ENCODE results near the gene BNC1.

The BNC1 gene

GRCh38 chr15:83287541-83288027 is 3.1 kb upstream of the BNC1 start:
- no peak for DNase-seq (ENCODE audit: low read depth)
- no peak for TF ChIP-seq POLR2A (IDR thresholded peaks at IDR 0.05; ENCODE audit: extremely low read depth, insufficient read length)
- TF ChIP-seq MAX (IDR thresholded peaks at IDR 0.05; ENCODE audit: low read depth, low read length): no peak
- no peak for TF ChIP-seq CTCF (IDR thresholded peaks at IDR 0.05; ENCODE audit: low read depth, low read length)
- TF ChIP-seq MYC (IDR thresholded peaks at IDR 0.05; ENCODE audit: low read depth, low read length): no peak
- no peak overlapping the region for H3K4me3 ChIP-seq (ENCODE audit: low read depth, low read length)

GRCh38 chr15:83285979-83286553 is 1.6 kb upstream of the BNC1 start:
- no peak for DNase-seq (ENCODE audit: low read depth)
- TF ChIP-seq MYC (IDR thresholded peaks at IDR 0.05; ENCODE audit: low read depth, low read length): no peak
- TF ChIP-seq CTCF (IDR thresholded peaks at IDR 0.05; ENCODE audit: low read depth, low read length): no peak
- no peak for TF ChIP-seq POLR2A (IDR thresholded peaks at IDR 0.05; ENCODE audit: extremely low read depth, insufficient read length)
- H3K4me3 ChIP-seq (ENCODE audit: low read depth, low read length): no peak overlapping the region

GRCh38 chr15:83285284-83285978 is 967 bp upstream of the BNC1 start:
- TF ChIP-seq POLR2A (IDR thresholded peaks at IDR 0.05; ENCODE audit: extremely low read depth, insufficient read length) (no peak), CTCF (IDR thresholded peaks at IDR 0.05; ENCODE audit: low read depth, low read length) (no peak), MYC (IDR thresholded peaks at IDR 0.05; ENCODE audit: low read depth, low read length) (no peak), MAX (IDR thresholded peaks at IDR 0.05; ENCODE audit: low read depth, low read length) (no peak)
- DNase-seq (ENCODE audit: low read depth): no peak
- no peak overlapping the region for H3K4me3 ChIP-seq (ENCODE audit: low read depth, low read length)

- H3K4me3 ChIP-seq (ENCODE audit: low read depth, low read length): no peak overlapping the region
- no peak for DNase-seq (ENCODE audit: low read depth)
- TF ChIP-seq MYC (IDR thresholded peaks at IDR 0.05; ENCODE audit: low read depth, low read length) (no peak), CTCF (IDR thresholded peaks at IDR 0.05; ENCODE audit: low read depth, low read length) (no peak), MAX (IDR thresholded peaks at IDR 0.05; ENCODE audit: low read depth, low read length) (no peak), POLR2A (IDR thresholded peaks at IDR 0.05; ENCODE audit: extremely low read depth, insufficient read length) (no peak)
Observed at GRCh38 chr15:83283813-83284558, 478 bp downstream of the BNC1 start.

- no peak for DNase-seq (ENCODE audit: low read depth)
- H3K4me3 ChIP-seq (ENCODE audit: low read depth, low read length): no peak overlapping the region
- no peak for TF ChIP-seq MYC (IDR thresholded peaks at IDR 0.05; ENCODE audit: low read depth, low read length)
- no peak for TF ChIP-seq POLR2A (IDR thresholded peaks at IDR 0.05; ENCODE audit: extremely low read depth, insufficient read length)
- TF ChIP-seq CTCF (IDR thresholded peaks at IDR 0.05; ENCODE audit: low read depth, low read length): no peak
- no peak for TF ChIP-seq MAX (IDR thresholded peaks at IDR 0.05; ENCODE audit: low read depth, low read length)
Observed at GRCh38 chr15:83283138-83283812, 1.2 kb downstream of the BNC1 start.

All from NB4 (cell line).